HCT116 (cell line): ENCODE results near the gene ASB10. TPM values are rescaled to one million over a fixed set of nuclear protein-coding genes. Genes with fewer than 3 reads are reported as not detected.
A peak's percentile ranks its signal among the peaks of the same experiment; 100 is the strongest.

Source experiments
- ATAC-seq: fragments of 200-7000 bp; cut with Tn5 transposase; 2 replicates; pipeline ENCODE4 v1.9.1; 2020; ENCODE audit warnings: mild to moderate bottlenecking, moderate library complexity
- BruUV-seq: library from RNA; stranded (reverse); fragments of 400-500 nt; replicated peaks from 2 replicates; lab custom pipeline; 2021; lab: Mats Ljungman, UMichigan
- CTCF ChIA-PET: fragments of 300-600 bp; sonication (Branson Sonifier 250); formaldehyde crosslinking; loops from one replicate; lab custom pipeline; 2021; ENCODE audit warnings: antibody characterized with exemption; lab: Charles Lee
- POLR2A ChIA-PET: fragments of 300-600, 350-600 bp; sonication (Branson Sonifier 250); formaldehyde crosslinking; loops from one replicate; lab custom pipeline; 2021; ENCODE audit warnings: antibody characterized with exemption; lab: Charles Lee
- RAD21 ChIA-PET, 2 experiments: fragments of 300-600 bp; sonication (Branson Sonifier 250); formaldehyde crosslinking; loops; one replicate each; lab custom pipeline; 2023; ENCODE audit warnings: low total read pairs in 2 of 2; ENCODE audit not compliant: uncharacterized antibody in 2 of 2, unreplicated experiment in 2 of 2, low non-redundant PET in 1 of 2; lab: Charles Lee
- DNase-seq: peaks from one replicate; pipeline ENCODE4 v3.0.0-alpha.2; 2010; ENCODE audit warnings: low read depth, low spot score
- H2AFZ ChIP-seq: fragments of 200-600 bp; shearing (Covaris generic), sonication (generic); 2 replicates; pipeline ENCODE4 v1.6.1; 2017; ENCODE audit warnings: low read depth, mixed run types, mixed read lengths, antibody characterized with exemption, low read length; ENCODE audit not compliant: poor library complexity, severe bottlenecking
- H3K27ac ChIP-seq: 2 replicates; pipeline ENCODE4 v1.5.1; 2012; ENCODE audit warnings: low read depth, low read length
- H3K27me3 ChIP-seq: fragments of 200-600 bp; sonication (generic); 2 replicates; pipeline ENCODE4 v1.6.1; 2016; ENCODE audit warnings: mixed run types, low read length, mixed read lengths; ENCODE audit not compliant: insufficient read depth
- H3K36me3 ChIP-seq, 2 experiments: fragments of 200-500 bp in 1 of 2; fragments of 200-600 bp in 1 of 2; sonication (Bioruptor generic) in 1 of 2; sonication (generic) in 1 of 2; 2 replicates each; pipeline versions ENCODE4 v1.5.1 to v1.6.1; 2014 to 2016; ENCODE audit warnings: low read length in 2 of 2, inconsistent platforms in 1 of 2, mixed read lengths in 1 of 2, mixed run types in 1 of 2; ENCODE audit not compliant: insufficient read depth in 2 of 2, control insufficient read depth in 1 of 2
- H3K4me1 ChIP-seq, 2 experiments: fragments of 200-600 bp in 1 of 2; sonication (generic) in 1 of 2; 2 replicates each; pipeline versions ENCODE4 v1.5.1 to v1.6.1; 2012 to 2017; ENCODE audit warnings: low read length in 2 of 2, inconsistent platforms in 1 of 2, mild to moderate bottlenecking in 1 of 2, mixed read lengths in 1 of 2, mixed run types in 1 of 2, moderate library complexity in 1 of 2; ENCODE audit not compliant: insufficient read depth in 2 of 2, control insufficient read depth in 1 of 2
- H3K4me2 ChIP-seq: fragments of 200-600 bp; sonication (generic); 2 replicates; pipeline ENCODE4 v1.6.1; 2017; ENCODE audit warnings: mixed run types, low read length, mixed read lengths
- H3K4me3 ChIP-seq, 2 experiments: fragments of 200-600 bp in 1 of 2; sonication (generic) in 1 of 2; replicated peaks in 1 of 2; 2 replicates each; pipeline ENCODE4 v1.5.1; 2011 to 2016; ENCODE audit warnings: low read length in 2 of 2, control low read depth in 1 of 2, low read depth in 1 of 2, mild to moderate bottlenecking in 1 of 2, mixed read lengths in 1 of 2, mixed run types in 1 of 2
- H3K79me2 ChIP-seq: fragments of 200-600 bp; sonication (generic); 2 replicates; pipeline ENCODE4 v1.6.1; 2017; ENCODE audit warnings: mild to moderate bottlenecking, mixed run types, low read length, moderate library complexity, mixed read lengths; ENCODE audit not compliant: insufficient read depth
- H3K9ac ChIP-seq: fragments of 200-600 bp; sonication (generic); 2 replicates; pipeline ENCODE4 v1.6.1; 2016; ENCODE audit warnings: low read length, mixed read lengths
- H3K9me2 ChIP-seq: fragments of 200-600 bp; sonication (generic), shearing (Covaris generic); 2 replicates; pipeline ENCODE4 v1.6.1; 2017; ENCODE audit warnings: mixed run types, mild to moderate bottlenecking, moderate library complexity; ENCODE audit not compliant: insufficient read depth
- H3K9me3 ChIP-seq, 2 experiments: fragments of 200-500 bp in 1 of 2; fragments of 200-600 bp in 1 of 2; sonication (Bioruptor generic) in 1 of 2; sonication (generic) in 1 of 2; 2 replicates each; pipeline ENCODE4 v1.6.1; 2014 to 2017; ENCODE audit warnings: low read length in 2 of 2, mixed read lengths in 2 of 2, inconsistent platforms in 1 of 2, low read depth in 1 of 2, mild to moderate bottlenecking in 1 of 2, mixed run types in 1 of 2, moderate library complexity in 1 of 2; ENCODE audit not compliant: control insufficient read depth in 1 of 2, insufficient read depth in 1 of 2
- H4K20me1 ChIP-seq: fragments of 200-600 bp; sonication (generic), shearing (Covaris generic); 2 replicates; pipeline ENCODE4 v1.6.1; 2017; ENCODE audit warnings: mixed run types, mild to moderate bottlenecking, moderate library complexity; ENCODE audit not compliant: insufficient read depth
- FOSL1 ChIP-seq: IDR thresholded peaks from 2 replicates; pipeline ENCODE4 v1.6.1; 2012; ENCODE audit warnings: low read depth
- POLR2AphosphoS5 ChIP-seq: IDR thresholded peaks from 2 replicates; pipeline ENCODE4 v1.6.1; 2011; ENCODE audit warnings: mild to moderate bottlenecking, low read depth, low read length, moderate library complexity
- intact Hi-C: fragments of 100-400 bp; cut with micrococcal nuclease; formaldehyde crosslinking; loops from 2 replicates; pipeline ENCODE4 v1.10.0; 2022
- total RNA-seq: library from RNA; stranded (reverse); gene quantifications from one replicate; pipeline ENCODE4 v1.2.1, GENCODE V29; 2021; ENCODE audit not compliant: unreplicated experiment
- TF ChIP-seq, protein P1 (sequence below), 3 experiments: fragments of 200-600 bp in 1 of 3; sonication (generic) in 1 of 3; IDR thresholded peaks in 2 of 3; conservative IDR thresholded peaks in 1 of 3; 2 replicates each; pipeline ENCODE4 v1.5.1; 2012 to 2017; ENCODE audit warnings: low read depth in 2 of 3, low read length in 2 of 3, antibody characterized with exemption in 1 of 3, borderline replicate concordance in 1 of 3, control low read depth in 1 of 3, mild to moderate bottlenecking in 1 of 3, mixed read lengths in 1 of 3, mixed run types in 1 of 3, moderate library complexity in 1 of 3; ENCODE audit not compliant: insufficient read depth in 1 of 3
- TF ChIP-seq, protein P2 (sequence below): IDR thresholded peaks from 2 replicates; pipeline ENCODE4 v1.6.1; 2012

ASB10 gene
- total RNA-seq, 1 experiment from 2014 or later: not detected

DNA sequence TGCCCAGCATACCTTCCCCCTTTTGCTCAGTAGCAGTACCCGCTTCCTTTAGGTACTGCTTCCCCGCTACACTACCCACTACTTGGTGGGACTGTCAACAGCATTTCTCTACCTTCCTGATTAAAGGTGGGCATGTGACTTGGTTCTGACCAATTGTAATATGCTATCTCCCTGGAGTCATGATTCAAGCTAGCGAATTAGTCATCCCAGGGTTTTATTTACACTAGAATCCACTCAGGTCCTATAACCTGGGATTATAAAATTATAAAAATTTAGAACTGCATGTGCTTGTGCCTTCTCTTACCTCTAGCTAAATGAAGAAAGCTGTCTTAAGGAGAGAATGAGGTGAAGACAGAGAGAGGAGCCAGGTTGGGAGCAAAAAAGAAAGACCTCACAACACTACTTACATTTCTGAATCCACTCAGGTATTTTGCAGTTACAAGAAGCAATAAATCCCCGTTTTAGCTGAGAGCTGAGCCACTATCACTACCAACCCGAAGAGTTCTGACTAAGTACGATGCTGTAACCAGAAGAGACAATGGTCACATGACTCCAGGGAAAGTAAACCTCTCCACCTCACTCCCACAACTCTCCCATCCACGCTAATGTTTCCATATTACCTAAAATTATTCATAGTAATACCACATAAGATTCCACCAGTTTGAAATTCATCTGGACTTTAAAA lies 29.3 kb downstream of the ASB10 start:
- ChIA-PET POLR2A (interaction anchor here (0.9 kb wide), 1 partner anchor 11 kb away, joined by 3 read pairs; no protein-coding TSS in a partner anchor), RAD21 (no interaction called here), CTCF (interaction anchor here (1.1 to 1.6 kb wide), 2 partner anchors 10 to 34 kb away, joined by 4 to 7 read pairs; partner anchors contain the start of gene GBX1)
- no peak overlapping the region for H3K4me3 ChIP-seq
- no peaks in the 10 kb centered on the region for H3K9me3 ChIP-seq
- peak overlapping the region; percentile 10; the same call in 1 of the 2 replicates for H3K4me2 ChIP-seq
- no peak overlapping the region for H3K9ac ChIP-seq
- no peaks in the 10 kb centered on the region for H4K20me1 ChIP-seq
- peaks cover 3 to 9% of the 10 kb centered on the region in 2 experiments; a peak in 3 of 4 replicates for H3K4me1 ChIP-seq
- BruUV-seq: no TSS peak
- H3K9me2 ChIP-seq: no peaks in the 10 kb centered on the region
- H3K27ac ChIP-seq: no peak overlapping the region
- H3K36me3 ChIP-seq: no peaks in the 10 kb centered on the region
- H3K79me2 ChIP-seq: no peaks in the 10 kb centered on the region
- no peak for TF ChIP-seq POLR2AphosphoS5
- TF ChIP-seq FOSL1: peak; percentile 39; the same call in 1 of the 2 replicates
- H2AFZ ChIP-seq: no peak overlapping the region
- ATAC-seq (peak; percentile 53; the same call in 1 of the 2 replicates), DNase-seq (no peak)
- intact Hi-C loops: no loop called here
- no peaks in the 10 kb centered on the region for H3K27me3 ChIP-seq

DNA sequence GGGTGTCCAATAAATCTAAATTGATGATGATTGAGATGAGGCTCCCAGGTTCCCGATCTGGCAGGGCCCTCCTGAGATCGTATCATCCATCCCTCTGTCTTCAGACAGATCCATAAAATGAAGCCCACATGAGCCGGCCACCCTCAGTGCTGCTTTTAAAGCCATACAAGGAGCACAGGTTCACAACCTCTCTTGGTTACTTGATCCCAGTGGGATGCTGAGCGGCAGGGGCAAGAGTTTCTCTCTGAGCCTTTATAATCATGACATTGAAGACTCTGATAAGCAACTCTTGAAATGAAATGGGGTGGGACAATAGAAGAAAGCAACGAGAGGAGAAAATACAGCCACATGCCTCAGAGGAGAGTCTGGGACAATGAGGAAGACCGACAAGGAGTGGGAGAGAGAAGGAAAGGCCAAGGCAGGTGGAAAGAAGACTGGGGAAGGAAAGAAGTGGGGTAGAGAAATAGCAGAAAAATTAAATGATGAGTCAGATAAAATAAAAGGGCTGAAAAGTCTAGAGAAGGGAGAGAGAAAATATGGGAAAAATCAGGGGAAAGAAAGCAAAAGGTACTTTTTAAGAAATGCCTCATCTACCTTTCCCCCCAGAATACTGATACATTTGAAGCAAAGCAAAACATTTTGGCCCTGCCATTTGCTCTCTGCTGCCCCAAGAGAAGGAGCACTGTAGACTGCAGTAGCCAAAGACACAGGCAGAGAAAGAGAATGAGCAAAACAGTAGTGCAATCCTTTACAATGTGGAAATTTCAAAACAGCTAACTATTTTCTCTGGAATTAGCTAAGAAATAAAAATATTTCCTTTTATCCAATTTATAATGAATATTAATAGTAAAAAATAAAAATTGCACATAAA lies 34.2 kb downstream of the ASB10 start:
- CTCF ChIA-PET: no interaction called here
- no peaks in the 10 kb centered on the region for H3K79me2 ChIP-seq
- H3K9ac ChIP-seq: no peak overlapping the region
- no peaks in the 10 kb centered on the region for H3K9me2 ChIP-seq
- no peak overlapping the region for H2AFZ ChIP-seq
- ATAC-seq (peak; percentile 60; the same call in 1 of the 2 replicates), DNase-seq (no peak)
- intact Hi-C loops: no loop called here
- no peaks in the 10 kb centered on the region; the same call in 1 of the 2 replicates for H3K27me3 ChIP-seq
- TF ChIP-seq, protein P1, sequence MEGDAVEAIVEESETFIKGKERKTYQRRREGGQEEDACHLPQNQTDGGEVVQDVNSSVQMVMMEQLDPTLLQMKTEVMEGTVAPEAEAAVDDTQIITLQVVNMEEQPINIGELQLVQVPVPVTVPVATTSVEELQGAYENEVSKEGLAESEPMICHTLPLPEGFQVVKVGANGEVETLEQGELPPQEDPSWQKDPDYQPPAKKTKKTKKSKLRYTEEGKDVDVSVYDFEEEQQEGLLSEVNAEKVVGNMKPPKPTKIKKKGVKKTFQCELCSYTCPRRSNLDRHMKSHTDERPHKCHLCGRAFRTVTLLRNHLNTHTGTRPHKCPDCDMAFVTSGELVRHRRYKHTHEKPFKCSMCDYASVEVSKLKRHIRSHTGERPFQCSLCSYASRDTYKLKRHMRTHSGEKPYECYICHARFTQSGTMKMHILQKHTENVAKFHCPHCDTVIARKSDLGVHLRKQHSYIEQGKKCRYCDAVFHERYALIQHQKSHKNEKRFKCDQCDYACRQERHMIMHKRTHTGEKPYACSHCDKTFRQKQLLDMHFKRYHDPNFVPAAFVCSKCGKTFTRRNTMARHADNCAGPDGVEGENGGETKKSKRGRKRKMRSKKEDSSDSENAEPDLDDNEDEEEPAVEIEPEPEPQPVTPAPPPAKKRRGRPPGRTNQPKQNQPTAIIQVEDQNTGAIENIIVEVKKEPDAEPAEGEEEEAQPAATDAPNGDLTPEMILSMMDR (IDR thresholded peaks at IDR 0.05 in 2 of 3, conservative IDR thresholded peaks at IDR 0.05 in 1 of 3; ENCODE audit: borderline replicate concordance in 1 of 3, insufficient read depth in 1 of 3, low read depth in 2 of 3, low read length in 2 of 3): peak in 1 of 3 experiments; percentile 21; a peak in 1 of 6 replicates
- TF ChIP-seq, protein P2, sequence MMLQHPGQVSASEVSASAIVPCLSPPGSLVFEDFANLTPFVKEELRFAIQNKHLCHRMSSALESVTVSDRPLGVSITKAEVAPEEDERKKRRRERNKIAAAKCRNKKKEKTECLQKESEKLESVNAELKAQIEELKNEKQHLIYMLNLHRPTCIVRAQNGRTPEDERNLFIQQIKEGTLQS: no peak
- BruUV-seq: no TSS peak
- POLR2A ChIA-PET: no interaction called here
- no peaks in the 10 kb centered on the region for H3K9me3 ChIP-seq
- RAD21 ChIA-PET: no interaction called here
- H3K27ac ChIP-seq: no peak overlapping the region
- H3K4me2 ChIP-seq: no peak overlapping the region
- H3K4me3 ChIP-seq: no peak overlapping the region
- H3K36me3 ChIP-seq: no peaks in the 10 kb centered on the region
- H4K20me1 ChIP-seq: no peaks in the 10 kb centered on the region
- H3K4me1 ChIP-seq: peaks cover 3 to 6% of the 10 kb centered on the region in 2 experiments; a peak in 3 of 4 replicates
